Neural crest cell (in vitro differentiated cells): ENCODE results near the gene EFCAB9. TPM values are rescaled to one million over a fixed set of nuclear protein-coding genes. Genes with fewer than 3 reads are reported as not detected.
A peak's percentile ranks its signal among the peaks of the same experiment; 100 is the strongest.

Experiments
- DNase-seq: peaks from one replicate; pipeline ENCODE4 v3.0.0; 2021; ENCODE audit warnings: low read depth, mixed read lengths, low spot score
- H3K27ac Mint-ChIP-seq: one replicate; pipeline ENCODE4 v1.8.0; 2021; ENCODE audit warnings: mild to moderate bottlenecking, mixed read lengths; ENCODE audit not compliant: unreplicated experiment
- H3K27me3 Mint-ChIP-seq: 2 replicates; pipeline ENCODE4 v1.8.0; 2021; ENCODE audit warnings: low read depth, mild to moderate bottlenecking, mixed read lengths
- H3K36me3 Mint-ChIP-seq: 2 replicates; pipeline ENCODE4 v1.8.0; 2021; ENCODE audit warnings: low read depth, mild to moderate bottlenecking, mixed read lengths
- H3K4me1 Mint-ChIP-seq: 2 replicates; pipeline ENCODE4 v1.8.0; 2021; ENCODE audit warnings: mixed read lengths
- H3K4me3 Mint-ChIP-seq: one replicate; pipeline ENCODE4 v1.8.0; 2021; ENCODE audit warnings: mild to moderate bottlenecking, mixed read lengths
- H3K9me3 Mint-ChIP-seq: 2 replicates; pipeline ENCODE4 v1.8.0; 2021; ENCODE audit warnings: mixed read lengths
- long read RNA-seq: library from polyadenylated mRNA; unstranded; transcript quantifications from one replicate; pipeline ENCODE4 v2.0.0, GENCODE V29; 2020
- total RNA-seq: library from RNA; stranded (reverse); gene quantifications from 2 replicates; pipeline ENCODE4 v1.2.1, GENCODE V29; 2021
- TF ChIP-seq, protein P1 (sequence below): fragments of 200-600 bp; sonication (generic); conservative IDR thresholded peaks from 2 replicates; pipeline ENCODE4 v1.5.0; 2021; ENCODE audit warnings: antibody characterized with exemption, mild to moderate bottlenecking

EFCAB9 gene
- 0.37 TPM in 1 of 2 replicates, not detected in the other for total RNA-seq
- long read RNA-seq = 0 reads

DNA sequence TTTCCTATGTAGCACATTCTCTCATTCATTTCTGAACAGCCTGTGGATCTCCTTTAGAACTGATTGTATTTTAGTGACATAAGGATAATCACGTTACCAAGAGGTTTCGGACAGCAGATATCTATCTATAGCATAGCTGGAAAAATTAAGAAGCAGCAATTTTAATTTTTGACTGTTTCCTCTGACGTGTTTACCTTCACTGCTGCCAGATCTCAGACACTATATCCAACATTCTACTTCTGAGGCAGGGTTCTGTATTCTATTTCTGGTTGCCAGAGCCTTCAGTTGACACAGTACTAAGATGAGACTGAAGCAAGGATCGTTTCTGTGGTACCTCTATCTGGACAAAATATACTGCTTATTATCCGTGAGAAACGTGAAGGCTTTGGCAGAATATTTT, at the start of gene EFCAB9:
Gene EFCAB9, plus strand, starts transcription at position 301 of the 400 bp plus-strand sequence. Its CDS starts 1 bp downstream, at position 302.
- peaks cover 7% of the 10 kb centered on the region for H3K27me3 Mint-ChIP-seq
- peaks cover 3% of the 10 kb centered on the region for H3K36me3 Mint-ChIP-seq
- DNase-seq = no peak
- TF ChIP-seq, protein P1, sequence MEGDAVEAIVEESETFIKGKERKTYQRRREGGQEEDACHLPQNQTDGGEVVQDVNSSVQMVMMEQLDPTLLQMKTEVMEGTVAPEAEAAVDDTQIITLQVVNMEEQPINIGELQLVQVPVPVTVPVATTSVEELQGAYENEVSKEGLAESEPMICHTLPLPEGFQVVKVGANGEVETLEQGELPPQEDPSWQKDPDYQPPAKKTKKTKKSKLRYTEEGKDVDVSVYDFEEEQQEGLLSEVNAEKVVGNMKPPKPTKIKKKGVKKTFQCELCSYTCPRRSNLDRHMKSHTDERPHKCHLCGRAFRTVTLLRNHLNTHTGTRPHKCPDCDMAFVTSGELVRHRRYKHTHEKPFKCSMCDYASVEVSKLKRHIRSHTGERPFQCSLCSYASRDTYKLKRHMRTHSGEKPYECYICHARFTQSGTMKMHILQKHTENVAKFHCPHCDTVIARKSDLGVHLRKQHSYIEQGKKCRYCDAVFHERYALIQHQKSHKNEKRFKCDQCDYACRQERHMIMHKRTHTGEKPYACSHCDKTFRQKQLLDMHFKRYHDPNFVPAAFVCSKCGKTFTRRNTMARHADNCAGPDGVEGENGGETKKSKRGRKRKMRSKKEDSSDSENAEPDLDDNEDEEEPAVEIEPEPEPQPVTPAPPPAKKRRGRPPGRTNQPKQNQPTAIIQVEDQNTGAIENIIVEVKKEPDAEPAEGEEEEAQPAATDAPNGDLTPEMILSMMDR = no peak
- peaks cover 2% of the 10 kb centered on the region for H3K9me3 Mint-ChIP-seq
- peaks cover 23% of the 10 kb centered on the region for H3K4me1 Mint-ChIP-seq
- H3K27ac Mint-ChIP-seq = peak within 1 kb of the TSS; percentile 43
- no peak within 1 kb of the TSS for H3K4me3 Mint-ChIP-seq

DNA sequence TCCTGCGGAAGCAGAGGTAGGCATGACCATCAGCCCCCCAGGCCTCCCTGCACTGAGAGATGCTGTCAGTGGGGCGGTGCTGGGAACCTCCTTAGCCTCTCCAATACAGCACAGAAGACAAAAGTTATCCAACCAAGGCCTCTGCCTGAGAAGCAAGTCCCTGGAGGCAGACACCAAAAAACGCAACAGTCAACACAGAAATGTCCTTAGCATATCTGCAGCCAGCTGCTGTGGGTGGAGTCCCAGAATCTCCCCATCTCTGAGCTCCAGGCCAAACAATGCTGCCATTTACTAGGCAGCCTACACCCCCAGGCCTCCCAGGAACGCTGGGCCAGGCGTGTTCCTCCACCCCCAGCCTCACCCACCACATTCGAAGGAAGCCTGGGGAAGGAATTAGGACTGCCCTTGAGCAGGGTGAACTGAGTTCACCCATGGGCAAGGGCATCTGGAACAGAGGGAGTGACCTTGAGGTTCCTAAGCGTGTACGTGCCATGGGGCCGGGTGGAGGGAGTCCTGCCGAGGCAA, 49.6 kb upstream of the EFCAB9 start:
- peak; percentile 43 for DNase-seq
- peaks cover 48% of the 10 kb centered on the region for H3K4me1 Mint-ChIP-seq
- peak overlapping the region; percentile 63 for H3K4me3 Mint-ChIP-seq
- H3K27ac Mint-ChIP-seq = peak overlapping the region; percentile 89
- no peaks in the 10 kb centered on the region for H3K9me3 Mint-ChIP-seq
- no peaks in the 10 kb centered on the region for H3K27me3 Mint-ChIP-seq
- TF ChIP-seq, protein P1 = no peak
- H3K36me3 Mint-ChIP-seq = no peaks in the 10 kb centered on the region

DNA sequence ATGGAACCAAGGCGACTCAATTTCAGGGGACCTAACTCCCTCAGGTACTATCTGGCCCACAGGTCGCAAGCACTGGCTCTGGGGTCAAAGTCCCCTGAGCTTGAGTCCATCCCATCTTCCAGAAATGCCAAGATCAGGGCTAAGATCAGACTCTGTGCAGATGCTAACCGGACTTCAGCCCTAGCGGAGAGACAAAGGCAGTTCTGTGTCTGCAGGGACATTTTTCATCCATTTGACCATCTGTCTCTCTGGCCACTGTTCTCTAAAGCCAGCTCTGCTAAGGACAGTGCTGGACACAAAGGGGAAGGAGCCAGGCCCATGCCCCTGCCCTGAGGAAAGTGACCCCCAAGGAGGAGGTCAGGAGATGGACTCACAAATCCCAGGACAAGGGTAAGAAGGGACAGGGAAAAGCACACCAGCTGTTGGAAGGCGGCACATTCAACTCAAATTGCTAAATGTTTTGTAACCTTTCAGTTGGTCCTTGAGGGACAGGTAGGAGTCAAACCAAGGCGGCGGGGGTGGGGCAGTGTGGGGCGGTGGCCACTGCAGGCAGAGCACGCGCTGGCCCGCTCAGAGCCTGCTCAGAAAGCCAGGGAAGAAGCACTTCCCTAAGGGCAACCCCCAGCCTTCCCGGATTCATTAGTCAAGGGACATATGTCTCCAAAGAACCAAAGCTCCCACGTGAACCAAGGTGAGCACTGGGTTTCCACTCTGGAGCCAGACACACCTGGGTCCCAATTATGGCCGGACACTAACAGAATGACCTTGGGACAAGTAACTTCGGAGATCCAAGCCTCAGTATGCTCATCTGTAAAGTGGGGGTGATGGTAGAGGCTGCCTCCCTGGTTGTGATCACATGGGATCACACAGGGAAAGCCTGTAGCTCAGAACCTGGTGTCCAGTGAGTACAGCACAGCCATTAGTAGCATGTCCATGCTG, 48.8 kb upstream of the EFCAB9 start:
- TF ChIP-seq, protein P1 = no peak
- Mint-ChIP-seq H3K4me3 (peak overlapping the region; percentile 63), H3K27ac (peak overlapping the region; percentile 98), H3K36me3 (no peaks in the 10 kb centered on the region), H3K27me3 (no peaks in the 10 kb centered on the region), H3K4me1 (peaks cover 48% of the 10 kb centered on the region), H3K9me3 (no peaks in the 10 kb centered on the region)
- peak; percentile 57 for DNase-seq

DNA sequence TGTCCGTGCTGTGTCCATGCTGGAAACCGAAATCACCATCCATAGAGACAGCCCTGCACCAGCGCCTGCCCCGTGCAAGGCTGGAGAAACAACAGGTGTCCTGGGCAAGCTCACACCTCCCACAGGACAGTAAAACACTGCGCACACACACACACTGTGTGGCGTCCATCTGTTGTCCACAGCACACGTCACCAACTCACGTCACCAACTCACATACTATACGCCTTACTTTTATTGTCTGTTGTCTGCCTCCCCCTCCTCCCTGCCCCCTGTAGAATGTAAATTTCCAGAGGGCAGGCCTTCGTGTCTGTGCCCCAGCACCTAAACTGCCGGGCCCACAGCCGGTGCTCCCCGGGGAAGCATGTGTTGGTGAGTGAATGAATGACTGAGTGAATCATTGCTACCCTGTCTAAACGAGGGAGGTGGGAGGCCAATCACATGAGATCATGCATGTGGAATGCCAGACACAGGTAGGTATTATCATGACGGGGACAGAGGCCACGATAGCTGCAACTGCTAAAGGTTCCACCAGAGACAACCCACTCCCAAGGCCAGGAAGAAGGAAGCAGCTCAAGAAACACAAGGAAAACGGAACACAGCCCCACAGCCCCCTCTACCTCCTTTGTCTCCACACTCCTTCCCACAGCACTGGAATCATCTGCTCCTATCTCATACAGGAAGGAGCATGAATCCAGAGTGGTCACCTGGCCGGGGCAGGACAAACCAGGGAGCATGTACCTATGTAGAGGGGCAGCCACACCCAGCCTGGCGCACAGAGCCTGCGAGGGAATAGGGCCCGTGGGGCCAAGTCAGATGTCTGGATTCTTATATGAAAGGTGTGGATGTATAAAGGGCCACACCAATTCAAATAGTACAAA, 47.9 kb upstream of the EFCAB9 start:
- H3K27ac Mint-ChIP-seq = peak overlapping the region; percentile 12
- H3K27me3 Mint-ChIP-seq = no peaks in the 10 kb centered on the region
- TF ChIP-seq, protein P1 = no peak
- no peak for DNase-seq
- H3K9me3 Mint-ChIP-seq = no peaks in the 10 kb centered on the region
- H3K4me1 Mint-ChIP-seq = peaks cover 48% of the 10 kb centered on the region
- no peaks in the 10 kb centered on the region for H3K36me3 Mint-ChIP-seq
- H3K4me3 Mint-ChIP-seq = no peak overlapping the region

DNA sequence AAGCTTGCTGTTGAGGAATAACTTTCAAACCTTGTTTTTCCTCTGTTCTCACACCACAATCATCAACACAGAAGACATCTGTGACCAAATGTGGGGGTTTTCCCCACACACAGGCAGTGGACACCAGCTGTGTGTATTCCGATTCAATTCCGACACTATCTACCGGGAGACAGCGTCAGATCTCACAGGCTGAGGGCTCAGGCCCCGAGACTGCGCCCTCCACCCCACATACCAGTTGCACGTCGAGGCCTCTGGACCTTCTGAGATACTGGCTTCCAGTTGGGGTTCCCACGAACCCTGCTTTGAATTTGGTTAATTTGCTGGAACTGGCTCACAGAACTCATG, 47.3 kb upstream of the EFCAB9 start:
- H3K4me3 Mint-ChIP-seq = no peak overlapping the region
- TF ChIP-seq, protein P1 = no peak
- H3K36me3 Mint-ChIP-seq = no peaks in the 10 kb centered on the region
- no peaks in the 10 kb centered on the region for H3K27me3 Mint-ChIP-seq
- no peaks in the 10 kb centered on the region for H3K9me3 Mint-ChIP-seq
- DNase-seq = no peak
- peaks cover 48% of the 10 kb centered on the region for H3K4me1 Mint-ChIP-seq
- H3K27ac Mint-ChIP-seq = no peak overlapping the region
